NCI-H1092 (cell line): Measurements from ENCODE around the gene PTPRO.

Source experiments
- DNase-seq: peaks from one replicate; lab custom pipeline; 2025; lab: John Stamatoyannopoulos, UW

PTPRO gene

GRCh38 chr12:15527201-15528080 lies 205.1 kb downstream of the PTPRO start:
- DNase-seq: no peak

- no peak for DNase-seq
Observed at GRCh38 chr12:15528666-15529065, 206.4 kb downstream of the PTPRO start.

GRCh38 chr12:15530361-15530760 lies 208.1 kb downstream of the PTPRO start:
- DNase-seq: no peak

GRCh38 chr12:15532364-15532977 lies 210.2 kb downstream of the PTPRO start:
- no peak for DNase-seq

GRCh38 chr12:15534322-15534721 lies 212.0 kb downstream of the PTPRO start:
- DNase-seq: no peak

- no peak for DNase-seq
Observed at GRCh38 chr12:15534874-15535273, 212.6 kb downstream of the PTPRO start.

- no peak for DNase-seq
Observed at GRCh38 chr12:15535352-15535781, 213.1 kb downstream of the PTPRO start.

GRCh38 chr12:15536446-15536845 lies 214.1 kb downstream of the PTPRO start:
- no peak for DNase-seq

GRCh38 chr12:15538881-15539280 lies 216.6 kb downstream of the PTPRO start:
- no peak for DNase-seq

- DNase-seq: no peak
Observed at GRCh38 chr12:15540005-15540404, 217.7 kb downstream of the PTPRO start.

- DNase-seq: no peak
Observed at GRCh38 chr12:15540469-15540872, 218.2 kb downstream of the PTPRO start.

GRCh38 chr12:15541996-15542631 lies 219.8 kb downstream of the PTPRO start:
- no peak for DNase-seq

- DNase-seq: no peak
Observed at GRCh38 chr12:15543347-15543746, 221.0 kb downstream of the PTPRO start.

GRCh38 chr12:15544589-15544988 lies 222.3 kb downstream of the PTPRO start:
- DNase-seq: no peak

- no peak for DNase-seq
Observed at GRCh38 chr12:15545334-15545733, 223.0 kb downstream of the PTPRO start.

GRCh38 chr12:15546102-15546701 lies 223.9 kb downstream of the PTPRO start:
- no peak for DNase-seq

GRCh38 chr12:15547063-15547462 lies 224.8 kb downstream of the PTPRO start:
- no peak for DNase-seq

GRCh38 chr12:15547691-15548090 lies 225.4 kb downstream of the PTPRO start:
- no peak for DNase-seq

- no peak for DNase-seq
Observed at GRCh38 chr12:15550793-15551192, 228.5 kb downstream of the PTPRO start.

GRCh38 chr12:15555446-15555845 lies 233.1 kb downstream of the PTPRO start:
- no peak for DNase-seq

- DNase-seq: no peak
Observed at GRCh38 chr12:15556411-15557102, 234.2 kb downstream of the PTPRO start.
